K562 (cell line): ENCODE measurements around the gene SERPIND1. TPM values are rescaled to one million over a fixed set of nuclear protein-coding genes. Genes with fewer than 3 reads are reported as not detected.
"Not testable (repeated sequence)": the region's sequence is repeated elsewhere in the genome, so short reads cannot be mapped to it uniquely, and the experiment has no call there.

ENCODE experiments used
- ATAC-seq: fragments of 200-7000 bp; cut with Tn5 transposase; 3 replicates; pipeline ENCODE4 v1.9.1; 2020; ENCODE audit warnings: moderate library complexity
- BruUV-seq: library from RNA; stranded (reverse); fragments of 400-500 nt; replicated peaks from 2 replicates; lab custom pipeline; 2021; lab: Mats Ljungman, UMichigan
- CTCF ChIA-PET: fragments of 300-600 bp; formaldehyde crosslinking; extraction: SDS; loops from one replicate; lab custom pipeline; 2021; ENCODE audit warnings: low intra/inter-chr PET ratio; lab: Yijun Ruan, JAX
- POLR2A ChIA-PET: fragments of 300-600, 350-650 bp; sonication (Branson Sonifier 250); formaldehyde crosslinking; extraction: SDS; loops from one replicate; lab custom pipeline; 2021; ENCODE audit warnings: antibody characterized with exemption, inconsistent platforms; lab: Yijun Ruan, JAX
- DNase-seq, 4 experiments: peaks; one replicate each; pipeline versions ENCODE4 v3.0.0 to v3.0.0-alpha.2; 2011 to 2018; ENCODE audit warnings: low spot score in 3 of 4, mixed read lengths in 3 of 4; ENCODE audit errors: extremely low read depth in 1 of 4
- FAIRE-seq: peaks from 2 replicates; lab custom pipeline; 2011; peaks lifted over from hg19 to GRCh38; lab: Jason Lieb, UNC
- H2AFZ ChIP-seq: 2 replicates; pipeline ENCODE4 v1.6.0; 2011; ENCODE audit warnings: low read depth, low read length, control low read depth, inconsistent platforms
- H3K27ac ChIP-seq: fragments of 200-600 bp; 3 replicates; pipeline ENCODE4 v1.8.0; 2011; ENCODE audit warnings: low read depth, mild to moderate bottlenecking, control low read depth, inconsistent platforms, low read length, moderate library complexity, mixed read lengths; ENCODE audit errors: extremely low read depth
- H3K27me3 ChIP-seq, 2 experiments: fragments of 300-600 bp in 1 of 2; 2 replicates in 1 of 2; 3 replicates in 1 of 2; pipeline versions ENCODE4 v1.6.0 to v1.8.0; 2011; ENCODE audit warnings: inconsistent platforms in 2 of 2, low read length in 2 of 2, mild to moderate bottlenecking in 1 of 2, mixed read lengths in 1 of 2, moderate library complexity in 1 of 2; ENCODE audit not compliant: control insufficient read depth in 2 of 2, insufficient read depth in 2 of 2
- H3K36me3 ChIP-seq: fragments of 300-600 bp; 3 replicates; pipeline ENCODE4 v1.8.0; 2011; ENCODE audit warnings: mild to moderate bottlenecking, low read length, inconsistent platforms; ENCODE audit not compliant: control insufficient read depth, insufficient read depth
- H3K4me1 ChIP-seq, 2 experiments: fragments of 200-600 bp in 1 of 2; replicated peaks in 1 of 2; 2 replicates in 1 of 2; 3 replicates in 1 of 2; pipeline versions ENCODE4 v1.5.1 to v1.8.0; 2011; ENCODE audit warnings: inconsistent platforms in 2 of 2, low read length in 2 of 2, mild to moderate bottlenecking in 1 of 2, mixed read lengths in 1 of 2, moderate library complexity in 1 of 2; ENCODE audit not compliant: control insufficient read depth in 2 of 2, insufficient read depth in 2 of 2
- H3K4me2 ChIP-seq: 2 replicates; pipeline ENCODE4 v1.6.1; 2011; ENCODE audit warnings: low read length, control low read depth, inconsistent platforms, mixed read lengths; ENCODE audit not compliant: insufficient read depth
- H3K4me3 ChIP-seq: fragments of 200-600 bp; sonication (generic), shearing (Covaris generic); 2 replicates; pipeline ENCODE4 v1.5.1; 2016; ENCODE audit warnings: control low read depth, inconsistent platforms
- H3K79me2 ChIP-seq: fragments of 200-600 bp; 3 replicates; pipeline ENCODE4 v1.8.0; 2011; ENCODE audit warnings: low read length, inconsistent platforms; ENCODE audit not compliant: control insufficient read depth, insufficient read depth
- H3K9ac ChIP-seq, 2 experiments: 2 replicates each; pipeline versions ENCODE4 v1.6.0 to v1.6.1; 2011; ENCODE audit warnings: low read depth in 2 of 2, low read length in 2 of 2, control low read depth in 1 of 2, inconsistent platforms in 1 of 2, mild to moderate bottlenecking in 1 of 2, mixed read lengths in 1 of 2; ENCODE audit not compliant: insufficient read depth in 1 of 2
- H3K9me1 ChIP-seq: one replicate; pipeline ENCODE4 v1.6.0; 2011; ENCODE audit warnings: inconsistent platforms, mild to moderate bottlenecking, low read length, moderate library complexity; ENCODE audit not compliant: control insufficient read depth, insufficient read depth
- H3K9me3 ChIP-seq: replicated peaks from 2 replicates; pipeline ENCODE4 v1.5.1; 2011; ENCODE audit warnings: low read depth, low read length, inconsistent platforms; ENCODE audit not compliant: control insufficient read depth, insufficient read depth
- H4K20me1 ChIP-seq: replicated peaks from 2 replicates; pipeline ENCODE4 v1.6.1; 2011; ENCODE audit warnings: low read length, inconsistent platforms, mixed read lengths; ENCODE audit not compliant: control insufficient read depth, insufficient read depth
- ATF2 ChIP-seq: sonication (generic); formaldehyde crosslinking; IDR thresholded peaks from 2 replicates; pipeline ENCODE4 v1.8.1; 2022; ENCODE audit warnings: missing genetic modification reagents
- CEBPG ChIP-seq, 3 experiments: fragments of 200-800 bp in 1 of 3; sonication (Bioruptor generic) in 1 of 3; sonication (generic) in 1 of 3; formaldehyde crosslinking in 1 of 3; IDR thresholded peaks in 2 of 3; conservative IDR thresholded peaks in 1 of 3; 2 replicates each; pipeline versions ENCODE4 v1.6.1 to v1.8.0; 2016 to 2022; ENCODE audit warnings: missing compliant biosample characterization in 2 of 3, missing genetic modification characterization in 2 of 3, mild to moderate bottlenecking in 1 of 3, missing genetic modification reagents in 1 of 3
- FOXA3 ChIP-seq, 2 experiments: fragments of 450-650 bp in 1 of 2; sonication (generic) in 1 of 2; formaldehyde crosslinking; IDR thresholded peaks in 1 of 2; conservative IDR thresholded peaks in 1 of 2; 2 replicates each; pipeline versions ENCODE4 v1.4.0 to v1.8.0; 2020 to 2022; ENCODE audit warnings: mild to moderate bottlenecking in 2 of 2, missing genetic modification reagents in 1 of 2
- IRF2 ChIP-seq: sonication (generic); formaldehyde crosslinking; IDR thresholded peaks from 2 replicates; pipeline ENCODE4 v1.8.1; 2022; ENCODE audit warnings: mild to moderate bottlenecking, missing genetic modification reagents
- JUN ChIP-seq, 2 experiments: sonication (generic) in 1 of 2; formaldehyde crosslinking in 1 of 2; IDR thresholded peaks; 2 replicates each; pipeline versions ENCODE4 v1.6.1 to v1.8.0; 2012 to 2022; ENCODE audit warnings: borderline replicate concordance in 2 of 2, mild to moderate bottlenecking in 2 of 2, improper control_type of control experiment in 1 of 2, low read depth in 1 of 2, low read length in 1 of 2, missing genetic modification reagents in 1 of 2
- MAX ChIP-seq: sonication (generic); formaldehyde crosslinking; IDR thresholded peaks from 2 replicates; pipeline ENCODE4 v1.9.0; 2022; ENCODE audit warnings: mild to moderate bottlenecking, missing genetic modification reagents
- POLR2A ChIP-seq: fragments of 450-650 bp; conservative IDR thresholded peaks from 2 replicates; pipeline ENCODE4 v1.6.1; 2016
- TEAD1 ChIP-seq, 2 experiments: fragments of 450-650 bp in 1 of 2; sonication (generic) in 1 of 2; formaldehyde crosslinking; IDR thresholded peaks; 2 replicates each; pipeline versions ENCODE4 v1.4.0 to v1.8.0; 2020 to 2022; ENCODE audit warnings: mild to moderate bottlenecking in 2 of 2, missing genetic modification reagents in 1 of 2
- TEAD4 ChIP-seq, 2 experiments: sonication (generic) in 1 of 2; formaldehyde crosslinking in 1 of 2; IDR thresholded peaks; 2 replicates each; pipeline versions ENCODE4 v1.6.1 to v1.8.0; 2012 to 2022; ENCODE audit warnings: borderline replicate concordance in 1 of 2, inconsistent platforms in 1 of 2, low read length in 1 of 2, mild to moderate bottlenecking in 1 of 2, missing genetic modification reagents in 1 of 2
- USF1 ChIP-seq: sonication (generic); formaldehyde crosslinking; IDR thresholded peaks from 2 replicates; pipeline ENCODE4 v1.9.0; 2022; ENCODE audit warnings: mild to moderate bottlenecking, missing genetic modification reagents
- ZBTB1 ChIP-seq: sonication (generic); formaldehyde crosslinking; IDR thresholded peaks from 2 replicates; pipeline ENCODE4 v1.8.1; 2023; ENCODE audit warnings: missing genetic modification reagents, low read depth, mild to moderate bottlenecking, borderline replicate concordance
- ZNF282 ChIP-seq: sonication (generic); formaldehyde crosslinking; IDR thresholded peaks from 2 replicates; pipeline ENCODE4 v1.8.1; 2023; ENCODE audit warnings: missing genetic modification reagents
- ZNF511 ChIP-seq: sonication (generic); formaldehyde crosslinking; IDR thresholded peaks from 2 replicates; pipeline ENCODE4 v1.8.0; 2022; ENCODE audit warnings: mild to moderate bottlenecking, missing genetic modification reagents
- WGBS: fragments of 100-300 bp; shearing (Covaris generic); methylation state at CpG from one replicate; pipeline ENCODE4 v1.1.6; 2016; ENCODE audit warnings: low coverage, mixed read lengths; ENCODE audit not compliant: insufficient coverage; ENCODE audit errors: missing lambda C conversion rate; 5-methylcytosine and 5-hydroxymethylcytosine counted together
- in situ Hi-C: fragments of 300-500 bp; cut with MboI; formaldehyde crosslinking; loops from 4 replicates; pipeline ENCODE4 v1.15.0; 2018; ENCODE audit warnings: inconsistent platforms, mixed read lengths
- intact Hi-C: fragments of 100-400 bp; cut with micrococcal nuclease; formaldehyde crosslinking; loops from 2 replicates; pipeline ENCODE4 v1.14.2; 2022
- polyA plus RNA-seq, 8 experiments: library from polyadenylated mRNA; depleted of rRNA in 4 of 8; stranded (reverse) in 5 of 8; unstranded in 3 of 8; fragments of >200 nt; fragmentation: Nextera tagmentation in 2 of 8; fragmentation: Illumina TruSeq in 1 of 8; extraction: Ambion mirVana in 2 of 8; extraction: Trizol in 1 of 8; gene quantifications; 2 replicates each; pipeline versions ENCODE4 v1.2.1 to v1.2.3, GENCODE V29; 2011 to 2014; ENCODE audit warnings: inconsistent platforms in 1 of 8, missing spikeins in 1 of 8
- total RNA-seq, 7 experiments: library from RNA; depleted of rRNA in 6 of 7; stranded (reverse); fragments of >200 nt in 6 of 7; fragmentation: Illumina TruSeq in 2 of 7; extraction: Trizol in 2 of 7; gene quantifications; 2 replicates each; pipeline versions ENCODE4 v1.2.1 to v1.2.3, GENCODE V29; 2011 to 2021; ENCODE audit warnings: low replicate concordance in 1 of 7

SERPIND1 gene
- total and polyA plus RNA-seq, 9 of the 15 experiments (the other 6 are each of a cell fraction or from before 2014, with no cell fraction given), result 0.04 to 0.11 (median 0.09) TPM; not detected in 6

- BruUV-seq; H3K4me2 ChIP-seq; H2AFZ ChIP-seq; H3K4me3 ChIP-seq; H3K9ac ChIP-seq; H3K27me3 ChIP-seq; intact Hi-C loops; CTCF ChIA-PET; H3K9me3 ChIP-seq; H3K9me1 ChIP-seq; DNase-seq; H4K20me1 ChIP-seq; in situ Hi-C loops; H3K4me1 ChIP-seq; H3K27ac ChIP-seq; ATAC-seq; H3K79me2 ChIP-seq; FAIRE-seq; TF ChIP-seq CEBPG (tag; conservative IDR thresholded peaks at IDR 0.05 in 1 of 2, IDR thresholded peaks at IDR 0.05 in 1 of 2); JUN (IDR thresholded peaks at IDR 0.05; ENCODE audit: borderline replicate concordance, low read depth, low read length); TEAD4 (IDR thresholded peaks at IDR 0.05; ENCODE audit: low read length): not testable (repeated sequence)
- TF ChIP-seq IRF2 (0 out of 2 replicates have a peak, but pooled peaks have one; percentile 26), ZNF511 (CRISPR knock-in tag) (peak; percentile 90; the same call in 1 of the 2 replicates), ZNF282 (peak; percentile 92; the same call in 1 of the 2 replicates), MAX (CRISPR knock-in tag) (peak; percentile 58; the same call in 1 of the 2 replicates), USF1 (peak; percentile 54), CEBPG (CRISPR knock-in tag; IDR thresholded peaks at IDR 0.05) (peak; percentile 55), JUN (CRISPR knock-in tag; IDR thresholded peaks at IDR 0.05; ENCODE audit: borderline replicate concordance) (0 out of 2 replicates have a peak, but pooled peaks have one; percentile 54), ATF2 (CRISPR knock-in tag) (peak; percentile 29; the same call in 1 of the 2 replicates), TEAD4 (CRISPR knock-in tag; IDR thresholded peaks at IDR 0.05; ENCODE audit: borderline replicate concordance) (peak; percentile 90; the same call in 1 of the 2 replicates), TEAD1 (CRISPR knock-in tag; IDR thresholded peaks at IDR 0.05) (peak in 1 of 2 experiments; percentile 49; a peak in 1 of 4 replicates), ZBTB1 (CRISPR knock-in tag) (0 out of 2 replicates have a peak, but pooled peaks have one; percentile 29), FOXA3 (CRISPR knock-in tag; conservative IDR thresholded peaks at IDR 0.05 in 1 of 2, IDR thresholded peaks at IDR 0.05 in 1 of 2) (0 out of 4 replicates have a peak, but pooled peaks of 1 of the 2 experiments have one; percentile 20), POLR2A (0 out of 2 replicates have a peak, but pooled peaks have one; percentile 16)
- WGBS, result 93% methylated on average over 8 of the region's 8 CpGs
- peaks cover 70% of the 10 kb centered on the region for H3K36me3 ChIP-seq
- POLR2A ChIA-PET, result interaction anchor here (1.1 to 13.8 kb wide), 9 partner anchors 13 to 47 kb away, joined by 3 to 172 read pairs (median 5); no protein-coding TSS in a partner anchor
Measured at GRCh38 chr22:20821717-20822239, 47.9 kb downstream of the SERPIND1 start.
